Activated CD4-positive, alpha-beta T cell treated with anti-CD3 and anti-CD28 coated beads, Interleukin-2, Interleukin-6, amounts not matched to agents 100 ng/mL and 50 ng/mL, durations not matched to agents 16 hours and 8 hours (primary cell): ENCODE results near the gene DNAH17.

Experiments
- DNase-seq: peaks from one replicate; pipeline ENCODE4 v3.0.0-alpha.2; 2020

Gene DNAH17

GRCh38 chr17:78408476-78409050 is 168.6 kb downstream of the DNAH17 start:
- no peak for DNase-seq

DNA sequence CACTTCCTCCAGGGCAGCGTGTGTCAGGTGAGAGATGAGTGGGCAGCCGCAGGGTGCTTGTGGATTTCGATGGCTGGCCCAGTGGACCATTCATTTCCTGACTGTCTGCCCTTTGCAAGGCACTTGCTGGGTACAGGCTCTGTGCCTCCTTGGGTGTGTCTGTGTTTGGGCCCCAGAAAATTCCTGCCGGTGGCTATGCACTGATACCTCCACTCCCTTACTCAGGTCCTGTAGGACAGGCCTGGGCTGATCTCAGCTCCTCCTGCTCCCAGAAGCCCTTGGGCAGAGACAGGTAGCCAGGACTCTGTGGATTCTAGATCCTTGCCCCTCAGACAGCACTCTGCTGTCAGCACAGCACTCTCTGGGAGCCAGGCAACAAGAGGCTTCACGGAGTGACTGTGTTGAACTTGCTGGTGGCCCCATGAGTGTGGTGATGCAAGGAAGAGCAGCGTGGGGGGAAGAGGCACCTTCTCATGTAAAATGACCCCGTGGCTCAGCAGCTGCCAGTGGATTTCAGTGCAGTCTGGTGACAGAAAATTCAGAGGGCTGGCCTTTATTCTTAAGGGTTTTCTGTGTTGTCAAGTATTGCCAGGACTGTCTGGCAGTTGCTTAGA is 169.7 kb downstream of the DNAH17 start:
- no peak for DNase-seq

GRCh38 chr17:78406920-78407319 is 170.3 kb downstream of the DNAH17 start:
- no peak for DNase-seq

GRCh38 chr17:78406396-78406795 is 170.8 kb downstream of the DNAH17 start:
- no peak for DNase-seq

DNA sequence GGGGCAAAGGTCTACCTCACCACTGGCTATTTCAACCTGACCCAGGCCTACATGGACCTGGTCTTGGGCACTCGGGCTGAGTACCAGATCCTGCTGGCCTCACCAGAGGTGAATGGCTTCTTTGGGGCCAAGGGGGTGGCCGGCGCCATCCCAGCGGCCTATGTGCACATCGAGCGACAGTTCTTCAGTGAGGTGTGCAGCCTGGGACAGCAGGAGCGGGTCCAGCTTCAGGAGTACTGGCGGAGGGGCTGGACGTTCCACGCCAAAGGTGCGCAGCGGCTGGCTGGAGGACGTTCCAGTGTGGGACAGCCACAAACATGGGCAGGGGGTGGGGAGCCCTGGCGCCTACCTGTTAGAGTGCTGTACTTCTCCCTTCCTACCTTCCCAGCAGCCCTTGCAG is 173.4 kb downstream of the DNAH17 start:
- no peak for DNase-seq

DNA sequence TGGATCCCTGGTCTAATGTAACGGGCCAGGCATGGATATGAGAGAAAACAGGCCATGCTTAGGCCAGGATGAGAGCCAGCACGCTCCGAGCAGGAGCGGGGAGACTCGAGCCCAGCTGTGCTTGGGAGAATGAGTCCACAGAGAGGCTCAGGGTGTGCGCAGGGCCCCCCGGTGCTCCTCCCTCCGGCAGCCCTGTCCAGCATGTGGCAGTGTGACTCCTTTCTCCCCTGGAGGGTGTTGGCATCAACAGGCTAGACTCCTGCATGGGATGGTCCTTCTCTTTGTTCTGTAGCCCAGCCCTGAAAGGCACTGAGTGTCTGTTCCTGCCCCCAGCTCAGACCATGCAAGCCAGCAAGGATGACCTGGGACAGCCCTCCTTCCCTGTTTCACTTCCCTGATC is 175.3 kb downstream of the DNAH17 start:
- no peak for DNase-seq

GRCh38 chr17:78401246-78401645 is 175.9 kb downstream of the DNAH17 start:
- DNase-seq, result no peak

- no peak for DNase-seq
These were observed 176.5 kb downstream of the DNAH17 start for GRCh38 chr17:78400581-78401240.

GRCh38 chr17:78399693-78400144 is 177.5 kb downstream of the DNAH17 start:
- DNase-seq, result no peak

- DNase-seq, result no peak
These were observed 178.0 kb downstream of the DNAH17 start for GRCh38 chr17:78399028-78399692.

DNA sequence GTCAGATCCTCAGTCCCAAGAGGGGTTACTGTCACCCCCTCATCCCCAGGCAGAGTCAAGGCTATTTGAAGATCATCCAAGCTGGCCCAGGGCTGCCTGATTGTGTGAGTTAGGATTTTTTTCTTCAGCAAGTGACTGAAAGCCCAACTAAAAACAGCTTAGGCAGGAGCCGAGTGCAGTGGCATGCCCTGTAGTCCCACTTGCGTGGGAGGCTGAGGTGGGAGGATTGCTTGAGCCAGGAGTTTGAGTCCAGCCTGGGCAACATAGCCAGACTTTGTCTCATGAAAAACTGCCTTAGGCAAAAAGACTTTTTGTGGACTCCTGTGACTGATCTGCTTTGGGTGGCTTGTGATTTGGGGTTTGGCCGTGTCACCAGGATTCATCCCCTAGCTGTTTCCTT is 178.8 kb downstream of the DNAH17 start:
- no peak for DNase-seq

DNA sequence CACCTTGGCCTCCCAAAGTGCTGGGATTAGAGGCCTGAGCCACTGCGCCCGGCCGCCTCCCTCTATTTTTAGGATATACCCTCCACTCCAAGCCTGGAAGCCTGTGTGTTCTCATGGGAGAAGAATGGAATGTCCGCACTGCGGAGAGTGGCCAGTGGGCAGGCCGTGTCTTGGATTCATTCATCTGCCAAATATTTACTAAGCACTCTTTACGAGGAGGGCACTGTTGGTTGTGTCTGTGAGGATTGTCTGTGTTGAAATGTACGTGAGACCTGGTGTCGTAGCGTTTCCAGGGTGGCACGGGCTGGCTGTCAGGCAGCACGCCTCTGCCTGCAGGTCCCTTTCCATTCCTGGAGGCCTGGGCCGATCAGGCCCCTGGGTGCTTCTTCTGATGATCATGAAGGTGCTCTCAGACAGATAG is 179.5 kb downstream of the DNAH17 start:
- no peak for DNase-seq

GRCh38 chr17:78396441-78397337 is 180.5 kb downstream of the DNAH17 start:
- DNase-seq, result no peak

DNA sequence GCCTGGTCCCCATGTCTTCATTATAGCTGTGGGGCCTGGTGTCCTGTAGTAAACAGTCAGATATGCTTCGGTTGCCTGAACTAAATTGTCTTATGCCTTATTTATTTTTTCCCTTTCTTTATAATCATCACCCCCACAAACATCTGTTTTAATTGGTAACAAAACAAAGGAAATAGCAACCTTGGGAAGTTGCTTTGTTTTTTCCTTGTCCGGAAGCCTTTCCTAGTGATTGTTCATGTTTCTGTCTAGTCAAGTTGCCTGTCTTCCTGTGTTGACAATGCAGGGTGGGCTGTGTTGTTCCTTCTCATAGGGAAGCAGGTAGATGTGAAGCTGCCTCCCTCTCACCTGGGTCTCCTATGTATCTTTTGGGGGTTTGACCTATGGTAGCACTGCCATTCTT is 182.0 kb downstream of the DNAH17 start:
- no peak for DNase-seq

GRCh38 chr17:78394209-78394608 is 183.0 kb downstream of the DNAH17 start:
- no peak for DNase-seq

- DNase-seq, result no peak
These were observed 183.6 kb downstream of the DNAH17 start for GRCh38 chr17:78393575-78393974.

DNA sequence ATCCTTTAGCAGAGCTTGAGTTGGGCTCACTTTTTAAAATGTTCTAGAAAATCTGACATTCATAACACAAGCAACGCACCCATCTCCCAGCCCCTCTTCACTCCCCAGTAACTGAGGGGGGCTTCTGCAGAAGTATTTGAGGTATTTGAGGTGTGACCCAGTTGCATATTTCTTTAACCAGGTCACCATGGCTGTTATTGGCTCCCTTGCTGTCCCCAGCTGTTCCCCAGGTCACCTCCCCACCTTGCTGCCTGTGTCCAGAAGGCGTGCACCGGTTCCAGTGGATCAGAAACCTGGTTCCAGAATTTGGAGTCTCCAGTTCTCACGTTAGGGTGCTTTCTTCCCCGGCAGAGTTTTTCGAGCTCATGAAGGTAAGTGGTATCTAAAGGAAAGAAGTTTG is 184.9 kb downstream of the DNAH17 start:
- DNase-seq, result no peak

- DNase-seq, result no peak
These were observed 185.4 kb downstream of the DNAH17 start for GRCh38 chr17:78391843-78392242.

DNA sequence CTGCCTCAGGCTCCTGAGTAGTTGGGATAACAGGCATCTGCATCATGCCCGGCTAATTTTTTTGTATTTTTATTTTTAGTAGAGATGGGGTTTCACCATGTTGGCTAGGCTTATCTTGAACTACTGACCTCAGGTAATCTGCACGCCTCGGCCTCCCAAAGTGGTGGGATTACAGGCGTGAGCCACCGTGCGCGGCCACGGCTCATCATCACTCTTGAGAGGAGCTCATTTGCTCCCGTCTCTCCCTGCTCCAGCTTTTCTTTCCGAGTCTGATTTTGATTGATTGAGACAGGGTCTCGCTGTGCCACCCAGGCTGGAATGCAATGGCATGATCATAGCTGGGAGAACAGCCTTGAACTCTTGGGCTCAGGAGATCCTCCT is 186.2 kb downstream of the DNAH17 start:
- no peak for DNase-seq

DNA sequence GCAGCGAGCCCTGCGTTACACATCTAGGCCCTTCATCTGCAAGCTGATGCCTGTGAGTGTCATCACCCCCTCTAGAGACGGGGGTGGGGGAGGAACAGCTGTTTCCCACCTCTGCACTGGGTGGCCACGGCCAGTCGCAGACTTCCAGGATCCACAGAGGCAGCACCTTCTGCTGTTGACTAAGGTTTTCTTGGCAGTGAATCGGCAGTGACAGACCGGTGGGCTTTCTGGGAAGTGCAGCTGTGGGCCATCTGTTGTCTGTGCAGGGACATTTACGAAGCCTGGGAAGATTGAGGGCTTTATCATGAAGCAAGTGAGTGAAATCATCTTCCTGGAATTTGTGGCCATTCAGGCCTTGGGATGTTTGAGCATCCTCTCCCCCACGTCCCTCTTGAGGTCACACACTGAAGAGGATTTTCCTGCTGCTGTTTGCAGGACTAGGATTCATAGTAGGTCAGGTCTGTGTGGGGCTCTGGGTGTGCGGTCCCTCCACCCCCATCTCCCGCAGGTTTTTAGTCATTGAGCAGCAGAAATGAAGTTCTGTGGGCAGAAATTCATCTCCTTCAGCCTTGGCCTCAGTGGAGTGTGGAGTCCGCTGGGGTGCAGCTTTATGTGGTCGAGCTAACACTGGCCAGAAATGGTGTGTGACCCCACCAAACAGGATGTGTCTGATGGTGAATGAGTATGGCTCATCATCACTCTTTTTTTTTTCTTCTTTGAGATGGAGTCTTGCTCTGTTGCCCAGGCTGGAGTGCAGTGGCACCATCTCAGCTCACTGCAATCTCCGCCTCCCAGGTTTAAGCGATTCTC is 186.8 kb downstream of the DNAH17 start:
- no peak for DNase-seq

DNA sequence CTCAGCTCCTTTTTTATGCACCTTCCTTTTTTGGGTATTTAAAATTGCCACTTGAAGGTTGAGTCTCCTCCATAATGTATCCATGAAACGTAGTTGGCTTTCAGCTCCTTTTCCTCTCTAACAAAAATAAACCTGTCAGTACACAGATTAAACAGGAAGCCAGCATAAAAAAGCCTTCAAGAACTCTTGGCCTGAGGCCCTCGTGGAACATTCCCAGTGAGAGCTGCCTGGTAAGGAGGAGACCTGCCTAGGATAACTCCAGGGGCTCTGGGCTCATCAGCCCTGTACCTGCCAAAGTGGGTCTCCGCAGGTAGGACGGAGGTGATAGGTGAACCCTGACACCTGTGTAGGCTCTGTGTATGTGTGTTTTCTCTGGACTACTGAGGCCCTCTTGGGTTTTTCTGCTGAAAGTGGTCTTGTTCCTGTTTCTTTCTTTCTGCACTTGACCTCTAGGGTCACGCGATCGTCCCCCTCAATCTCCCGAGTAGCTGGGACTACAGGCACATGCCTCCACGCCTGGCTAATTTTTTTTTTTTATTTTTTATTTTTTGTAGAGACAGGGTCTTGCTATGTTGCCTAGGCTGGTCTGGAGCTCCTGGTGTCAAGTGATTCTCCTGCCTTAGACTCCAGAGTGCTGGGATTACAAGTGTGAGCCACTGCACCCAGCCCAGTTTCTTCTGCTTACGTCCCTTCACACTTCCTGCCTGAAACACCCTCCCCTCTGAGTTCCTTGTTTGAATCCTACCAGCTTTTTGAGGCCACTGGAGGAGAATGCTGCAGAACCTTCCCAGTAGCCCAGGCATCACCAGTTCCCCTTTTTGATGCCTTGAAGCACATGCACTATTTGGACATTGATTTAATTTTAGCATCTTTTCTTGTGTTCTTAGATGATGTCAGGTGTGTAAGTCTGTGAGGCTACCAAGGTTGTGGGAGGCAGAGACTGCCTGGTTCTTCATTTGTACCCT is 188.9 kb downstream of the DNAH17 start:
- no peak for DNase-seq
